Neuronal stem cell (in vitro differentiated cells): ENCODE results near the gene SLC25A11.

ENCODE experiments used
- DNase-seq: peaks from one replicate; pipeline ENCODE4 v3.0.0-alpha.2; 2013; ENCODE audit warnings: low spot score
- H2AFZ ChIP-seq: one replicate; pipeline ENCODE4 v1.6.1; 2013; ENCODE audit warnings: mild to moderate bottlenecking, low read length, inconsistent platforms
- H2AK5ac ChIP-seq: 2 replicates; pipeline ENCODE4 v1.6.1; 2013; ENCODE audit warnings: low read depth, mild to moderate bottlenecking, inconsistent platforms, low read length, moderate library complexity, mixed read lengths
- H2BK120ac ChIP-seq: 2 replicates; pipeline ENCODE4 v1.6.1; 2013; ENCODE audit warnings: low read depth, mild to moderate bottlenecking, inconsistent platforms, low read length, moderate library complexity, mixed read lengths
- H2BK12ac ChIP-seq: one replicate; pipeline ENCODE4 v1.6.1; 2013; ENCODE audit warnings: low read length, inconsistent platforms
- H2BK15ac ChIP-seq: 2 replicates; pipeline ENCODE4 v1.6.1; 2013; ENCODE audit warnings: mild to moderate bottlenecking, low read length, inconsistent platforms, mixed read lengths
- H2BK5ac ChIP-seq: one replicate; pipeline ENCODE4 v1.6.1; 2013; ENCODE audit warnings: inconsistent platforms, mild to moderate bottlenecking, low read length, moderate library complexity
- H3K14ac ChIP-seq: one replicate; pipeline ENCODE4 v1.6.1; 2013; ENCODE audit warnings: low read length, inconsistent platforms
- H3K18ac ChIP-seq: 2 replicates; pipeline ENCODE4 v1.6.1; 2013; ENCODE audit warnings: low read length, inconsistent platforms
- H3K23ac ChIP-seq: 2 replicates; pipeline ENCODE4 v1.6.1; 2013; ENCODE audit warnings: low read depth, mild to moderate bottlenecking, mixed read lengths, low read length, inconsistent platforms; ENCODE audit not compliant: poor library complexity
- H3K27ac ChIP-seq: replicated peaks from 3 replicates; pipeline ENCODE4 v1.5.1; 2013; ENCODE audit warnings: low read length, inconsistent platforms
- H3K27me3 ChIP-seq, 3 experiments: 2 replicates each; pipeline ENCODE4 v1.6.1; 2013; ENCODE audit warnings: low read length in 3 of 3, mild to moderate bottlenecking in 2 of 3, inconsistent platforms in 1 of 3, low read depth in 1 of 3, mixed read lengths in 1 of 3, moderate library complexity in 1 of 3; ENCODE audit not compliant: control insufficient read depth in 3 of 3, insufficient read depth in 3 of 3
- H3K36me3 ChIP-seq, 2 donors: replicated peaks in 1 of 2; 2 replicates each; pipeline ENCODE4 v1.6.1; 2013; ENCODE audit warnings: low read length in 2 of 2; ENCODE audit not compliant: control insufficient read depth in 2 of 2, insufficient read depth in 2 of 2
- H3K4ac ChIP-seq: 2 replicates; pipeline ENCODE4 v1.6.1; 2013; ENCODE audit warnings: inconsistent platforms, mild to moderate bottlenecking, low read length, moderate library complexity
- H3K4me1 ChIP-seq, 2 donors: 1 replicate in 1 of 2; 2 replicates in 1 of 2; pipeline ENCODE4 v1.6.1; 2013; ENCODE audit warnings: low read length in 2 of 2, low read depth in 1 of 2; ENCODE audit not compliant: control insufficient read depth in 2 of 2, insufficient read depth in 1 of 2
- H3K4me2 ChIP-seq: one replicate; pipeline ENCODE4 v1.6.1; 2013; ENCODE audit warnings: mild to moderate bottlenecking, low read length, inconsistent platforms; ENCODE audit not compliant: insufficient read depth, poor library complexity, severe bottlenecking
- H3K4me3 ChIP-seq, 2 donors: 2 replicates each; pipeline ENCODE4 v1.5.1; 2013; ENCODE audit warnings: low read length in 2 of 2, mild to moderate bottlenecking in 2 of 2, inconsistent platforms in 1 of 2, moderate library complexity in 1 of 2
- H3K79me1 ChIP-seq: one replicate; pipeline ENCODE4 v1.6.1; 2013; ENCODE audit warnings: low read depth, mild to moderate bottlenecking, inconsistent platforms, low read length, moderate library complexity
- H3K9ac ChIP-seq: one replicate; pipeline ENCODE4 v1.6.1; 2013; ENCODE audit warnings: mild to moderate bottlenecking, low read depth, low read length, inconsistent platforms; ENCODE audit not compliant: poor library complexity
- H3K9me3 ChIP-seq, 2 donors: replicated peaks in 1 of 2; 2 replicates each; pipeline versions ENCODE3 to v1.6.1; 2013; ENCODE audit warnings: low read length in 2 of 2, mild to moderate bottlenecking in 2 of 2, inconsistent platforms in 1 of 2, low read depth in 1 of 2, mixed read lengths in 1 of 2, moderate library complexity in 1 of 2; ENCODE audit not compliant: control insufficient read depth in 2 of 2, insufficient read depth in 1 of 2
- H4K8ac ChIP-seq: one replicate; pipeline ENCODE4 v1.6.1; 2013; ENCODE audit warnings: low read depth, mild to moderate bottlenecking, inconsistent platforms, low read length, moderate library complexity
- H4K91ac ChIP-seq: one replicate; pipeline ENCODE4 v1.6.1; 2013; ENCODE audit warnings: low read length, low read depth, mild to moderate bottlenecking, inconsistent platforms; ENCODE audit not compliant: poor library complexity
- WGBS, 2 donors: extraction: QIAGEN DNeasy Blood & Tissue Kit; methylation state at CpG; one replicate each; pipeline ENCODE4 v1.1.7; 2013; ENCODE audit warnings: missing lambda C conversion rate in 2 of 2, mixed read lengths in 1 of 2; ENCODE audit not compliant: insufficient read length in 2 of 2, insufficient replicate concordance in 1 of 2; ENCODE audit errors: extremely low coverage in 2 of 2; 5-methylcytosine and 5-hydroxymethylcytosine counted together

SLC25A11 gene

GRCh38 chr17:4948931-4949320 is 9.1 kb upstream of the SLC25A11 start:
- Histone ChIP-seq H2AFZ (peak overlapping the region; percentile 91), H4K8ac (no peak overlapping the region), H2BK12ac (no peak overlapping the region), H3K27me3 (no peaks in the 10 kb centered on the region), H3K4me3 (peak overlapping the region; percentile 84 to 100), H2AK5ac (peak overlapping the region; percentile 88), H3K18ac (peak overlapping the region; percentile 93), H3K14ac (no peak overlapping the region), H3K27ac (peak overlapping the region; percentile 100), H3K9me3 (no peaks in the 10 kb centered on the region), H3K4ac (no peak overlapping the region), H3K79me1 (peaks cover 6% of the 10 kb centered on the region), H4K91ac (no peak overlapping the region), H2BK5ac (peak overlapping the region; percentile 100), H3K4me1 (peaks cover 18 to 22% of the 10 kb centered on the region in 2 donors), H3K36me3 (peaks cover 23 to 32% of the 10 kb centered on the region in 2 donors), H3K9ac (peak overlapping the region; percentile 32), H2BK15ac (no peak overlapping the region), H2BK120ac (no peak overlapping the region), H3K23ac (peak overlapping the region; percentile 89), H3K4me2 (peak overlapping the region; percentile 95)
- peak; percentile 88 for DNase-seq
- no CpG with 5 or more reads among the region's 40 CpGs for WGBS, 2 donors

- peak within 1 kb of the TSS; percentile 100 for H2BK5ac ChIP-seq
- peak within 1 kb of the TSS; percentile 94 for H3K4ac ChIP-seq
- WGBS, 2 donors = no CpG with 5 or more reads among the region's 59 CpGs
- peak within 1 kb of the TSS; percentile 88 for H4K91ac ChIP-seq
- H3K14ac ChIP-seq = peak within 1 kb of the TSS; percentile 98
- peak within 1 kb of the TSS; percentile 99 for H3K23ac ChIP-seq
- peak; percentile 82 for DNase-seq
- H2BK15ac ChIP-seq = peak within 1 kb of the TSS; percentile 96
- peaks cover 18 to 22% of the 10 kb centered on the region in 2 donors for H3K4me1 ChIP-seq
- peak within 1 kb of the TSS; percentile 99 for H2BK12ac ChIP-seq
- H2AK5ac ChIP-seq = peak within 1 kb of the TSS; percentile 98
- H3K4me3 ChIP-seq = peak within 1 kb of the TSS; percentile 100
- H3K79me1 ChIP-seq = peaks cover 6% of the 10 kb centered on the region
- H3K9ac ChIP-seq = peak within 1 kb of the TSS; percentile 100
- H4K8ac ChIP-seq = peak within 1 kb of the TSS; percentile 88
- peak within 1 kb of the TSS; percentile 100 for H3K18ac ChIP-seq
- peak within 1 kb of the TSS; percentile 95 for H3K4me2 ChIP-seq
- H2AFZ ChIP-seq = peak within 1 kb of the TSS; percentile 91
- H2BK120ac ChIP-seq = peak within 1 kb of the TSS; percentile 95
- no peaks in the 10 kb centered on the region for H3K9me3 ChIP-seq
- H3K27ac ChIP-seq = peak within 1 kb of the TSS; percentile 100
- H3K36me3 ChIP-seq = peaks cover 26 to 38% of the 10 kb centered on the region in 2 donors
- H3K27me3 ChIP-seq = no peaks in the 10 kb centered on the region
These were observed 8.5 kb upstream of the SLC25A11 start, which contains the start of gene PFN1 for GRCh38 chr17:4948166-4948930. Gene PFN1, minus strand, starts transcription at chr17:4948530. Its CDS starts 136 bp downstream, at chr17:4948394.

GRCh38 chr17:4947411-4948165 is 7.7 kb upstream of the SLC25A11 start:
- Histone ChIP-seq H3K9ac (peak overlapping the region; percentile 100), H2BK12ac (peak overlapping the region; percentile 99), H3K36me3 (peaks cover 34 to 45% of the 10 kb centered on the region in 2 donors), H2AFZ (peak overlapping the region; percentile 91), H3K79me1 (peaks cover 9% of the 10 kb centered on the region), H3K27ac (peak overlapping the region; percentile 84), H3K4me2 (peak overlapping the region; percentile 95), H3K27me3 (no peaks in the 10 kb centered on the region), H2AK5ac (peak overlapping the region; percentile 98), H3K4ac (peak overlapping the region; percentile 94), H4K8ac (peak overlapping the region; percentile 88), H3K18ac (peak overlapping the region; percentile 100), H4K91ac (peak overlapping the region; percentile 88), H2BK120ac (peak overlapping the region; percentile 95), H3K9me3 (no peaks in the 10 kb centered on the region), H3K23ac (peak overlapping the region; percentile 99), H3K4me1 (peaks cover 18 to 22% of the 10 kb centered on the region in 2 donors), H3K4me3 (peak overlapping the region; percentile 100), H3K14ac (peak overlapping the region; percentile 98), H2BK15ac (peak overlapping the region; percentile 96), H2BK5ac (peak overlapping the region; percentile 98)
- no CpG with 5 or more reads among the region's 56 CpGs for WGBS, 2 donors
- DNase-seq = peak; percentile 59

GRCh38 chr17:4947010-4947410 is 7.2 kb upstream of the SLC25A11 start:
- Histone ChIP-seq H3K79me1 (peaks cover 9% of the 10 kb centered on the region), H3K36me3 (peaks cover 38 to 51% of the 10 kb centered on the region in 2 donors), H3K4me1 (peaks cover 18 to 22% of the 10 kb centered on the region in 2 donors), H2BK120ac (no peak overlapping the region), H2BK5ac (no peak overlapping the region), H3K4me2 (peak overlapping the region; percentile 71), H2BK12ac (no peak overlapping the region), H3K4me3 (peak overlapping the region; percentile 75 to 100), H3K23ac (no peak overlapping the region), H2BK15ac (no peak overlapping the region), H2AFZ (no peak overlapping the region), H2AK5ac (no peak overlapping the region), H3K9ac (no peak overlapping the region), H3K18ac (no peak overlapping the region), H3K9me3 (no peaks in the 10 kb centered on the region), H3K27me3 (no peaks in the 10 kb centered on the region), H4K8ac (no peak overlapping the region), H3K14ac (no peak overlapping the region), H3K27ac (peak overlapping the region; percentile 66), H3K4ac (no peak overlapping the region), H4K91ac (no peak overlapping the region)
- WGBS, 2 donors = no CpG with 5 or more reads among the region's 7 CpGs
- DNase-seq = no peak
